Measurements from ENCODE around the gene KRTAP10-11. TPM values are rescaled to one million over a fixed set of nuclear protein-coding genes. Genes with fewer than 3 reads are reported as not detected.
A peak's percentile ranks its signal among the peaks of the same experiment; 100 is the strongest.

KRTAP10-11 gene
- polyA plus RNA-seq, 3 donors, result not detected

DNA sequence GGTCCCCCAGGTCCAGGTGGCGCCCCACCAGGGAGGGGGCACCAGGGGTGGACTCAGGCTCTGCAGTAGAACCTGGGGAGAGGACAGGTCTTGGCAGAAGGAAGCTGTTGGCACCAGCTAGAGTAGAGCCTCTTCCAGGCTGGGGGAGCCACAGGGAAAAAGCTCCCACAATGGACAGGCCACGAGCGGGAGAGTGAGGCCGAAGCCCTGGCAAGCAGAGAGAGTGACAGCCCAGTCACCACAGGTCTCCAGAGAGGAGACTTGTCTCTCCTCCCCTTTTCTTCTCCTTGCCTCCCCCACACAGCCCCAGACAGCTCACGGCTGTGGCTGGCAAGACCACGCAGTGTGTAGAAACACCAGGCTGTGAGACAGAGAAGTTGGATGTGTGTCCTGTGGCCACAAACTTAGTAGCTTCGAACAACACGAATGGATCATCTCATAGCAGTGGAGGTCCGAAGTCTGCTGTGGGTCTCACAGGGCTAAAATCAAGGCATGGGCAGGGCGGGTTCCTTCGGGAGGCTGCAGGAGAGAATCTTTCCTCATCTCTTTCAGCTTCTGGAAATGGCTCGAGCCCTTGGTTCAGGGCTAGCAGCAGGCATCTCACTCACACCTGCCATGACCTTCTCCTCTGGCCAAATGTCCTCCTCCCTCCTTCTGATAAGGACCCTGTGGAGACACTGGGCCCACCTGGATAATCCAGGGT, 4.9 kb downstream of the KRTAP10-11 start:
- no peak overlapping the region for H3K9ac ChIP-seq (ENCODE audit: insufficient read depth, low read length, poor library complexity, severe bottlenecking)
- WGBS (ENCODE audit: insufficient coverage), result 83% methylated on average over 10 of the region's 12 CpGs
- H2AFZ ChIP-seq (ENCODE audit: insufficient read depth, low read depth, low read length, poor library complexity, severe bottlenecking), result no peak overlapping the region
- TF ChIP-seq, protein P1, sequence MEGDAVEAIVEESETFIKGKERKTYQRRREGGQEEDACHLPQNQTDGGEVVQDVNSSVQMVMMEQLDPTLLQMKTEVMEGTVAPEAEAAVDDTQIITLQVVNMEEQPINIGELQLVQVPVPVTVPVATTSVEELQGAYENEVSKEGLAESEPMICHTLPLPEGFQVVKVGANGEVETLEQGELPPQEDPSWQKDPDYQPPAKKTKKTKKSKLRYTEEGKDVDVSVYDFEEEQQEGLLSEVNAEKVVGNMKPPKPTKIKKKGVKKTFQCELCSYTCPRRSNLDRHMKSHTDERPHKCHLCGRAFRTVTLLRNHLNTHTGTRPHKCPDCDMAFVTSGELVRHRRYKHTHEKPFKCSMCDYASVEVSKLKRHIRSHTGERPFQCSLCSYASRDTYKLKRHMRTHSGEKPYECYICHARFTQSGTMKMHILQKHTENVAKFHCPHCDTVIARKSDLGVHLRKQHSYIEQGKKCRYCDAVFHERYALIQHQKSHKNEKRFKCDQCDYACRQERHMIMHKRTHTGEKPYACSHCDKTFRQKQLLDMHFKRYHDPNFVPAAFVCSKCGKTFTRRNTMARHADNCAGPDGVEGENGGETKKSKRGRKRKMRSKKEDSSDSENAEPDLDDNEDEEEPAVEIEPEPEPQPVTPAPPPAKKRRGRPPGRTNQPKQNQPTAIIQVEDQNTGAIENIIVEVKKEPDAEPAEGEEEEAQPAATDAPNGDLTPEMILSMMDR (IDR thresholded peaks at IDR 0.05), result no peak
- DNase-seq, result no peak
- Mint-ChIP-seq H3K4me1 (no peaks in the 10 kb centered on the region), H3K4me3 (no peak overlapping the region), H3K27ac (no peak overlapping the region), H3K9me3 (peaks cover 10 to 33% (median 22%) of the 10 kb centered on the region in 7 donors), H3K36me3 (no peaks in the 10 kb centered on the region), H3K27me3 (ENCODE audit: low read depth in 3 of 3) (peaks cover 2 to 14% (median 6%) of the 10 kb centered on the region in 3 donors)
- H3K4me1 ChIP-seq (ENCODE audit: control insufficient read depth in 1 of 2, insufficient read depth in 2 of 2, low read length in 2 of 2), result no peaks in the 10 kb centered on the region
- intact Hi-C loops (cut with micrococcal nuclease), result no loop called here
- H3K27ac ChIP-seq (ENCODE audit: low read depth in 1 of 2, low read length in 2 of 2), result no peak overlapping the region
- no peaks in the 10 kb centered on the region for H4K20me1 ChIP-seq (ENCODE audit: insufficient read depth, low read length)
- peaks cover 0 to 24% of the 10 kb centered on the region in 2 donors for H3K9me3 ChIP-seq (replicated peaks in 1 of 2; ENCODE audit: control insufficient read depth in 1 of 2, insufficient read depth in 1 of 2, low read length in 2 of 2)
- H3K4me2 ChIP-seq (replicated peaks; ENCODE audit: extremely low read depth, low read length, poor library complexity, severe bottlenecking), result no peak overlapping the region
- no peak overlapping the region for H3K4me3 ChIP-seq (replicated peaks in 1 of 3; ENCODE audit: low read depth in 2 of 3, low read length in 3 of 3)
- H3K36me3 ChIP-seq (replicated peaks in 1 of 2; ENCODE audit: control insufficient read depth in 1 of 2, insufficient read depth in 2 of 2, low read length in 2 of 2), result no peaks in the 10 kb centered on the region
- H3K79me2 ChIP-seq (ENCODE audit: insufficient read depth, low read length), result no peaks in the 10 kb centered on the region
- H3K27me3 ChIP-seq (ENCODE audit: control insufficient read depth in 2 of 2, insufficient read depth in 2 of 2, low read length in 2 of 2), result no peaks in the 10 kb centered on the region

DNA sequence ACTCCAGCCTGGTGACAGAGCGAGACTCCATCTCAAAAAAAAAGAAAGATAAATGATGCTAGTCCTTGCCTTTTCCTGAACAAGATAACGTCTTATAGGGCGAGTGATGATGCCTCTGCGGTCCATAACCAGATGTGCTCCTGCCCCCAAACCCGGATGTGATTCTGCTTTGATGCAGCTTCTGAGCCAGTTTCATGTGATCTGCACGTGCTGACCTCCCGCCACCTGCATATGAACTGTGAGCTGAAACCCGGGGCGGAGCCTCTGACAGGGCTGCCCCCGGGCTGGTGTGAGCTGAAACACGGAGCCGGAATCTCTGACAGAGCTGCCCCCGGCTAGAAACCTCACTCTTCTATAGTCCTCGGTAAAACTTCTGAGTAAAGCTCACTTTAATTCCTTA, 6.9 kb downstream of the KRTAP10-11 start:
- Histone ChIP-seq H3K27ac (ENCODE audit: low read depth in 1 of 2, low read length in 2 of 2) (no peak overlapping the region), H3K79me2 (ENCODE audit: insufficient read depth, low read length) (no peaks in the 10 kb centered on the region), H3K4me2 (replicated peaks; ENCODE audit: extremely low read depth, low read length, poor library complexity, severe bottlenecking) (no peak overlapping the region), H3K4me1 (ENCODE audit: control insufficient read depth in 1 of 2, insufficient read depth in 2 of 2, low read length in 2 of 2) (no peaks in the 10 kb centered on the region), H3K4me3 (replicated peaks in 1 of 3; ENCODE audit: low read depth in 2 of 3, low read length in 3 of 3) (no peak overlapping the region), H3K9me3 (replicated peaks in 1 of 2; ENCODE audit: control insufficient read depth in 1 of 2, insufficient read depth in 1 of 2, low read length in 2 of 2) (peaks cover 14 to 38% of the 10 kb centered on the region in 2 donors), H3K9ac (ENCODE audit: insufficient read depth, low read length, poor library complexity, severe bottlenecking) (no peak overlapping the region), H4K20me1 (ENCODE audit: insufficient read depth, low read length) (no peaks in the 10 kb centered on the region), H3K27me3 (ENCODE audit: control insufficient read depth in 2 of 2, insufficient read depth in 2 of 2, low read length in 2 of 2) (no peaks in the 10 kb centered on the region), H3K36me3 (replicated peaks in 1 of 2; ENCODE audit: control insufficient read depth in 1 of 2, insufficient read depth in 2 of 2, low read length in 2 of 2) (no peaks in the 10 kb centered on the region), H2AFZ (ENCODE audit: insufficient read depth, low read depth, low read length, poor library complexity, severe bottlenecking) (no peak overlapping the region)
- no peak for DNase-seq
- H3K4me3 Mint-ChIP-seq, result no peak overlapping the region
- intact Hi-C loops (cut with micrococcal nuclease), result no loop called here
- peak overlapping the region in 1 of 7 donors; percentile 69 for H3K27ac Mint-ChIP-seq
- peaks cover 2 to 10% (median 8%) of the 10 kb centered on the region in 3 donors for H3K27me3 Mint-ChIP-seq (ENCODE audit: low read depth in 3 of 3)
- H3K36me3 Mint-ChIP-seq, result no peaks in the 10 kb centered on the region
- 81% methylated on average over 12 of the region's 14 CpGs for WGBS (ENCODE audit: insufficient coverage)
- TF ChIP-seq, protein P1 (IDR thresholded peaks at IDR 0.05), result no peak
- H3K4me1 Mint-ChIP-seq, result no peaks in the 10 kb centered on the region
- peaks cover 23 to 46% (median 39%) of the 10 kb centered on the region in 7 donors for H3K9me3 Mint-ChIP-seq
